A673 (cell line): ENCODE results near the gene VDR.

ENCODE experiments used
- CTCF ChIP-seq: fragments of 300-800, 200-600 bp; sonication (generic); conservative IDR thresholded peaks from 2 replicates; pipeline ENCODE4 v1.5.1; 2017; ENCODE audit warnings: low read depth, mild to moderate bottlenecking, antibody characterized with exemption, low read length, moderate library complexity, mixed read lengths
- EZH2 ChIP-seq: fragments of 200-600 bp; sonication (generic); IDR thresholded peaks from 2 replicates; pipeline ENCODE4 v1.6.1; 2017; ENCODE audit warnings: borderline replicate concordance, low read depth, mild to moderate bottlenecking, mixed read lengths, antibody characterized with exemption, low read length; ENCODE audit not compliant: poor library complexity, severe bottlenecking

- TF ChIP-seq EZH2 (no peak), CTCF (no peak)
These were observed 64.2 kb downstream of the VDR start for GRCh38 chr12:47840571-47840970.
